Tibial nerve (tissue), 4 donors: ENCODE data around the gene SEC24D.

Source experiments
- CTCF ChIP-seq, 5 experiments: fragments of 200-600 bp in 3 of 5; fragments of 450-650 bp in 2 of 5; sonication (generic) in 3 of 5; IDR thresholded peaks; one replicate each; pipeline ENCODE4 v1.5.1; 2016 to 2019; ENCODE audit warnings: antibody characterized with exemption in 5 of 5, mild to moderate bottlenecking in 3 of 5, moderate library complexity in 2 of 5
- EP300 ChIP-seq, 2 donors: sonication (generic); formaldehyde crosslinking; IDR thresholded peaks; one replicate each; pipeline ENCODE4 v1.6.1; 2017; ENCODE audit warnings: antibody characterized with exemption in 2 of 2, mild to moderate bottlenecking in 1 of 2
- POLR2A ChIP-seq, 2 donors: fragments of 450-650 bp; IDR thresholded peaks; one replicate each; pipeline ENCODE4 v1.6.1; 2017; ENCODE audit warnings: antibody characterized with exemption in 2 of 2, mild to moderate bottlenecking in 2 of 2, moderate library complexity in 2 of 2

GRCh38 chr4:118743867-118744266 lies 92.1 kb downstream of the SEC24D start:
- TF ChIP-seq CTCF (IDR thresholded peaks at IDR 0.05) (no peak), EP300 (IDR thresholded peaks at IDR 0.05) (no peak), POLR2A (IDR thresholded peaks at IDR 0.05) (no peak)
